KMS-11 (cell line): Measurements from ENCODE around the gene FBN1.

ENCODE experiments used
- H2AFZ ChIP-seq: fragments of 200-600 bp; sonication (generic); 2 replicates; pipeline ENCODE4 v1.6.1; 2016; ENCODE audit warnings: antibody characterized with exemption, mixed run types, low read depth
- H3K27ac ChIP-seq: fragments of 200-600 bp; sonication (generic); 2 replicates; pipeline ENCODE4 v1.6.1; 2016; ENCODE audit warnings: mild to moderate bottlenecking, mixed run types
- H3K27me3 ChIP-seq: fragments of 200-600 bp; sonication (generic); 2 replicates; pipeline ENCODE4 v1.6.1; 2017; ENCODE audit warnings: mild to moderate bottlenecking, low read depth, mixed run types, moderate library complexity; ENCODE audit not compliant: insufficient read depth
- H3K36me3 ChIP-seq: fragments of 200-600 bp; sonication (generic); 2 replicates; pipeline ENCODE4 v1.6.1; 2017; ENCODE audit warnings: mild to moderate bottlenecking, mixed run types; ENCODE audit not compliant: insufficient read depth
- H3K4me1 ChIP-seq: fragments of 200-600 bp; sonication (generic); 2 replicates; pipeline ENCODE4 v1.6.1; 2016; ENCODE audit warnings: mild to moderate bottlenecking, low read depth, mixed run types; ENCODE audit not compliant: poor library complexity, severe bottlenecking
- H3K4me2 ChIP-seq: fragments of 200-600 bp; sonication (generic); 2 replicates; pipeline ENCODE4 v1.7.0; 2016; ENCODE audit warnings: mild to moderate bottlenecking, mixed run types
- H3K4me3 ChIP-seq: fragments of 200-600 bp; sonication (generic); IDR thresholded peaks from 2 replicates; pipeline ENCODE4 v1.6.1; 2017; ENCODE audit warnings: low read depth, low read length, mixed read lengths; ENCODE audit not compliant: insufficient read depth
- H3K79me2 ChIP-seq: fragments of 200-600 bp; sonication (generic); 2 replicates; pipeline ENCODE4 v1.6.1; 2016; ENCODE audit warnings: low read depth, mixed run types; ENCODE audit not compliant: insufficient read depth
- H3K9ac ChIP-seq: fragments of 200-600 bp; sonication (generic); 2 replicates; pipeline ENCODE4 v1.6.1; 2016; ENCODE audit warnings: mild to moderate bottlenecking, mixed run types
- H4K20me1 ChIP-seq: fragments of 200-600 bp; sonication (generic); 2 replicates; pipeline ENCODE4 v1.6.1; 2016; ENCODE audit warnings: mild to moderate bottlenecking, mixed run types; ENCODE audit not compliant: insufficient read depth
- CTCF ChIP-seq: fragments of 200-600 bp; sonication (generic); conservative IDR thresholded peaks from 2 replicates; pipeline ENCODE4 v1.6.1; 2017; ENCODE audit warnings: low read depth, mild to moderate bottlenecking, antibody characterized with exemption, low read length, moderate library complexity, mixed read lengths

FBN1 gene

GRCh38 chr15:48493763-48494225 lies 151.7 kb downstream of the FBN1 start:
- Histone ChIP-seq H4K20me1 (no peaks in the 10 kb centered on the region), H3K27me3 (no peaks in the 10 kb centered on the region), H3K4me3 (no peak overlapping the region), H3K79me2 (no peaks in the 10 kb centered on the region), H3K9ac (no peak overlapping the region), H3K4me2 (no peak overlapping the region), H3K36me3 (no peaks in the 10 kb centered on the region), H3K4me1 (peaks cover 10% of the 10 kb centered on the region), H2AFZ (no peak overlapping the region), H3K27ac (no peak overlapping the region)
- TF ChIP-seq CTCF, result no peak

GRCh38 chr15:48493084-48493762 lies 152.3 kb downstream of the FBN1 start:
- Histone ChIP-seq H3K27ac (no peak overlapping the region), H4K20me1 (no peaks in the 10 kb centered on the region), H3K36me3 (no peaks in the 10 kb centered on the region), H3K4me3 (no peak overlapping the region), H3K27me3 (no peaks in the 10 kb centered on the region), H3K4me1 (peaks cover 10% of the 10 kb centered on the region), H3K79me2 (no peaks in the 10 kb centered on the region), H2AFZ (no peak overlapping the region), H3K9ac (no peak overlapping the region), H3K4me2 (no peak overlapping the region)
- no peak for TF ChIP-seq CTCF

GRCh38 chr15:48486228-48486627 lies 159.3 kb downstream of the FBN1 start:
- H3K36me3 ChIP-seq, result no peaks in the 10 kb centered on the region
- H3K4me3 ChIP-seq, result no peak overlapping the region
- no peaks in the 10 kb centered on the region for H3K79me2 ChIP-seq
- H3K4me2 ChIP-seq, result peak overlapping the region; percentile 52
- peaks cover 18% of the 10 kb centered on the region for H3K4me1 ChIP-seq
- peak overlapping the region; percentile 19; the same call in 1 of the 2 replicates for H2AFZ ChIP-seq
- H3K9ac ChIP-seq, result no peak overlapping the region
- peak overlapping the region; percentile 42; the same call in 1 of the 2 replicates for H3K27ac ChIP-seq
- TF ChIP-seq CTCF, result no peak
- H4K20me1 ChIP-seq, result no peaks in the 10 kb centered on the region
- H3K27me3 ChIP-seq, result no peaks in the 10 kb centered on the region

GRCh38 chr15:48481802-48482201 lies 163.7 kb downstream of the FBN1 start:
- Histone ChIP-seq H3K27me3 (no peaks in the 10 kb centered on the region), H3K27ac (no peak overlapping the region), H3K4me1 (peaks cover 15% of the 10 kb centered on the region), H4K20me1 (no peaks in the 10 kb centered on the region), H2AFZ (no peak overlapping the region), H3K9ac (no peak overlapping the region), H3K79me2 (no peaks in the 10 kb centered on the region), H3K4me3 (no peak overlapping the region), H3K36me3 (no peaks in the 10 kb centered on the region), H3K4me2 (no peak overlapping the region)
- no peak for TF ChIP-seq CTCF
